OCI-LY7 (cell line): ENCODE data around the gene PROM2. TPM values are rescaled to one million over a fixed set of nuclear protein-coding genes. Genes with fewer than 3 reads are reported as not detected.

Source experiments
- BruUV-seq: library from RNA; stranded (reverse); fragments of 400-500 nt; replicated peaks from 2 replicates; lab custom pipeline; 2021; lab: Mats Ljungman, UMichigan
- CTCF ChIA-PET: fragments of 300-600 bp; sonication (Branson Sonifier 250); formaldehyde crosslinking; loops from one replicate; lab custom pipeline; 2022; ENCODE audit warnings: antibody characterized with exemption; ENCODE audit not compliant: unreplicated experiment; lab: Charles Lee
- POLR2A ChIA-PET: fragments of 300-600 bp; sonication (Branson Sonifier 250); formaldehyde crosslinking; loops from one replicate; lab custom pipeline; 2022; ENCODE audit warnings: antibody characterized with exemption; lab: Charles Lee
- DNase-seq: peaks from one replicate; pipeline ENCODE4 v3.0.0-alpha.2; 2015; ENCODE audit warnings: low spot score
- H2AFZ ChIP-seq: fragments of 200-600 bp; sonication (generic), shearing (Covaris generic); 2 replicates; pipeline ENCODE4 v1.6.1; 2014; ENCODE audit warnings: mild to moderate bottlenecking, antibody characterized with exemption, low read length, moderate library complexity
- H3K27ac ChIP-seq: fragments of 200-600 bp; sonication (generic); 2 replicates; pipeline ENCODE4 v1.5.1; 2014; ENCODE audit warnings: mixed run types, low read depth, mild to moderate bottlenecking, moderate library complexity, low read length, inconsistent platforms; ENCODE audit not compliant: poor library complexity, severe bottlenecking
- H3K36me3 ChIP-seq: fragments of 200-600 bp; sonication (generic); 2 replicates; pipeline ENCODE4 v1.6.1; 2014; ENCODE audit warnings: mild to moderate bottlenecking, antibody characterized with exemption, low read length, moderate library complexity, mixed read lengths; ENCODE audit not compliant: insufficient read depth
- H3K4me1 ChIP-seq: fragments of 200-600 bp; sonication (generic); 2 replicates; pipeline ENCODE4 v1.5.1; 2014; ENCODE audit warnings: mild to moderate bottlenecking, low read length; ENCODE audit not compliant: insufficient read depth, poor library complexity, severe bottlenecking
- H3K4me2 ChIP-seq: fragments of 200-600 bp; sonication (generic); 2 replicates; pipeline ENCODE4 v1.6.1; 2014; ENCODE audit warnings: mild to moderate bottlenecking, low read length
- H3K4me3 ChIP-seq: fragments of 200-600 bp; sonication (generic); 2 replicates; pipeline ENCODE4 v1.5.1; 2014; ENCODE audit warnings: mild to moderate bottlenecking, low read depth, low read length; ENCODE audit not compliant: poor library complexity, severe bottlenecking
- H3K79me2 ChIP-seq: fragments of 200-600 bp; sonication (generic); 2 replicates; pipeline ENCODE4 v1.6.1; 2016; ENCODE audit warnings: low read depth, mild to moderate bottlenecking, low read length, moderate library complexity, mixed read lengths; ENCODE audit not compliant: insufficient read depth
- H3K9me2 ChIP-seq: fragments of 200-600 bp; sonication (generic); 2 replicates; pipeline ENCODE4 v1.6.1; 2016; ENCODE audit warnings: mild to moderate bottlenecking, low read length, mixed read lengths; ENCODE audit not compliant: insufficient read depth
- H3K9me3 ChIP-seq: fragments of 200-600 bp; sonication (generic); 2 replicates; pipeline ENCODE4 v1.6.1; 2014; ENCODE audit warnings: mild to moderate bottlenecking, mixed run types, low read length, mixed read lengths
- H4K20me1 ChIP-seq: fragments of 200-600 bp; sonication (generic); 2 replicates; pipeline ENCODE4 v1.6.1; 2014; ENCODE audit warnings: mild to moderate bottlenecking, antibody characterized with exemption, low read length, moderate library complexity, mixed read lengths; ENCODE audit not compliant: insufficient read depth
- CTCF ChIP-seq: fragments of 200-600 bp; sonication (generic); conservative IDR thresholded peaks from 2 replicates; pipeline ENCODE4 v1.5.1; 2014; ENCODE audit warnings: mild to moderate bottlenecking, antibody characterized with exemption, low read length, moderate library complexity, mixed read lengths
- EZH2phosphoT487 ChIP-seq: fragments of 200-600 bp; sonication (generic); IDR thresholded peaks from 2 replicates; pipeline ENCODE4 v1.6.1; 2018; ENCODE audit warnings: low read depth, borderline replicate concordance, mild to moderate bottlenecking, mixed run types, antibody characterized with exemption, low read length, moderate library complexity, mixed read lengths
- intact Hi-C: fragments of 100-400 bp; cut with micrococcal nuclease; formaldehyde crosslinking; loops from one replicate; pipeline ENCODE4 v1.10.0; 2022; ENCODE audit not compliant: unreplicated experiment
- total RNA-seq, 2 experiments: library from RNA; depleted of rRNA in 1 of 2; stranded (reverse); fragments of >200 nt in 1 of 2; shearing (Covaris generic) in 1 of 2; gene quantifications; 2 replicates each; pipeline ENCODE4 v1.2.3, GENCODE V29; 2014 to 2022

PROM2 gene
- total RNA-seq, 2 experiments from 2014 or later = 0.47 TPM; not detected in 1

- Histone ChIP-seq H3K4me2 (no peak overlapping the region), H2AFZ (no peak overlapping the region), H4K20me1 (no peaks in the 10 kb centered on the region), H3K36me3 (no peaks in the 10 kb centered on the region), H3K9me3 (no peaks in the 10 kb centered on the region), H3K27ac (no peak overlapping the region), H3K4me3 (no peak overlapping the region), H3K79me2 (no peaks in the 10 kb centered on the region), H3K9me2 (no peaks in the 10 kb centered on the region), H3K4me1 (no peaks in the 10 kb centered on the region)
- DNase-seq = no peak
- ChIA-PET POLR2A (no interaction called here), CTCF (no interaction called here)
- intact Hi-C loops = no loop called here
- TF ChIP-seq EZH2phosphoT487 (no peak), CTCF (no peak)
- no TSS peak for BruUV-seq
These were observed 1.5 kb downstream of the PROM2 start for GRCh38 chr2:95275601-95276243.

- intact Hi-C loops = no loop called here
- CTCF ChIA-PET = no interaction called here
- Histone ChIP-seq H3K27ac (no peak overlapping the region), H3K4me3 (no peak overlapping the region), H2AFZ (no peak overlapping the region), H3K4me2 (no peak overlapping the region), H4K20me1 (no peaks in the 10 kb centered on the region), H3K4me1 (no peaks in the 10 kb centered on the region), H3K36me3 (no peaks in the 10 kb centered on the region), H3K79me2 (no peaks in the 10 kb centered on the region), H3K9me2 (no peaks in the 10 kb centered on the region), H3K9me3 (no peaks in the 10 kb centered on the region)
- no peak for DNase-seq
- no peak for TF ChIP-seq EZH2phosphoT487
- no peak for TF ChIP-seq CTCF
- BruUV-seq = no TSS peak
- POLR2A ChIA-PET = no interaction called here
These were observed 2.1 kb downstream of the PROM2 start for GRCh38 chr2:95276244-95276887.

- no TSS peak for BruUV-seq
- intact Hi-C loops = no loop called here
These were observed 2.6 kb downstream of the PROM2 start for GRCh38 chr2:95276888-95277245.

More at GRCh38 chr2:95276888-95277245, 2.6 kb downstream of the PROM2 start:
- Histone ChIP-seq H3K9me2 (no peaks in the 10 kb centered on the region), H4K20me1 (no peaks in the 10 kb centered on the region), H3K9me3 (no peaks in the 10 kb centered on the region), H3K4me2 (no peak overlapping the region), H3K36me3 (no peaks in the 10 kb centered on the region), H3K4me1 (no peaks in the 10 kb centered on the region), H2AFZ (no peak overlapping the region), H3K79me2 (no peaks in the 10 kb centered on the region), H3K27ac (no peak overlapping the region), H3K4me3 (no peak overlapping the region)
- ChIA-PET POLR2A (no interaction called here), CTCF (no interaction called here)
- TF ChIP-seq EZH2phosphoT487 = no peak
- TF ChIP-seq CTCF = no peak
- no peak for DNase-seq
